Right hindlimb (tissue), 1 donor: Measurements from ENCODE around the gene FPR1.

Experiments
- DNase-seq: peaks from one replicate; pipeline ENCODE4 v3.0.0-alpha.2; 2018

The FPR1 gene

GRCh38 chr19:51751655-51752054 is at the start of gene FPR1:
TSS of gene FPR1 (minus strand) at chr19:51751878. CDS start at chr19:51746994, 4,884 bp downstream.
- no peak for DNase-seq

DNA sequence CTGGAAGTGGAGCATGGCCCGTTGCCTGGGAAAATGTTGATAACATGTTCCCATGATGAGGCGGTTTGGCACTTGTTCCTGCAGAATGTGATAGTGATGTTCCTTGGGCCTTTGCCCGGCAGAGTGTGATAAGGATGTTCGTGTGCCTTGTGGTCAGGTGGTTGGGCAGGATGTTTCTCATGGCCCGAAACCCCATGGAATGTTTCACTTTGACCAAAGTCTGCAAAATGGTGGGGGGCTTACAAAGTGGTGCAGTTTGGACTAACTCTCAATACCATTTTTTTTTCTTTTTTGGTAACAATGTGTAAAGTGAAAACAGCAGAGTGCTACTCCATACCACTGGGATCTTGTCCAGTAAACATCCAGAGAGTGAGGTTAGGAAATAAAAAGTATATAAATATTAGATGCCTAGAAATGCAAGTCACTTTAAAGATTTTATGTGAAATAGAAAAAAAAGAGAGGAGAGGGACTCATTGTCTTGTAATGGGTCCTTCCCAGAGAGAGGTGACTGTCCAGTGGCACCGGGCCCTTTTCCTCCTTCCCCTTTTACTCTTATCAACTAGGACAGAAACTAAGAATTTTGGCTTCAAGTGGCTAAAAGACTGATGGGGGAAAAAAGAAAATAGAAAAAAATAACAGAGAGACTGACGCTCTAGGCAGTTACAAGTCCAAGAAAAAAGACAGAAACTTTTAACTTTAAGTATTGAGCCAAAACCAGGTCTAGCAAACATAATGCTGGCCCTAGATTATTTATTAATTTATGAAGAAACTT is 49.0 kb upstream of the FPR1 start:
- no peak for DNase-seq

DNA sequence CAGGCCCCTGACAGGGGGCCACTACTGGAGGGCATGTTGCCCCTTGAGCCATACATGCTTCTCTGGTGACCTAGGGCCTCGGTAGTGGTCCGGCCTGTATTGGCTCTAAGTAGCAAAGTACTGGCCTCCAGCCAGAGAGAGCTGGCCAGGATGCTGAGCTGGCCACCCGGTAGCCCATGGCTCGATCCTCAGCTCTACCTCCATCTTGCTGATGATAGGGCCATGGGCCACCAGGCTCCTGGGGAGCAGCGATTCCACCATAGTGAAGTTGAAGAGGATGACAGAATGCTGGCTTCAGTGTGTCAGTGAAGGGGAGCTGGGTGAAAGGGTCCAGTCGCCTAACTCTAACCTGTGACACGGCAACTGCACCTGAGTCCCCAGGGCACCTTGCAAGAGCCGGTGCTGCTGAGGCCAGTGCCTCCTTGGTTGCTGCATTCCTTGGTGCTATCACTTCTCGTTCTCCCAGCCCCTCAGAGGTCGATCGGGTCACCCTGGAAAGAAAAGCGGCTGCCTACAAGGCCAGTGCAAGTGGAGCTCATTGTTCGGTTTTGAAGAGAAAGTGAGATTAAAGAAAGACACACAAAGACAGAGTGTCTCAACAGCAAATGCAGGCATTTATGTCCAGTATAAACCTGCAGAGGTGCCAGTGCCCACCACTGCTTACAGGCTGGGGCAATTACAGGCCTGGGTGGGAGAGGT is 48.2 kb upstream of the FPR1 start:
- DNase-seq, result no peak

GRCh38 chr19:51799034-51799773 is 47.5 kb upstream of the FPR1 start:
- DNase-seq, result peak; percentile 73

GRCh38 chr19:51798062-51798461 is 46.4 kb upstream of the FPR1 start:
- no peak for DNase-seq

GRCh38 chr19:51797480-51797879 is 45.8 kb upstream of the FPR1 start:
- DNase-seq, result no peak

DNA sequence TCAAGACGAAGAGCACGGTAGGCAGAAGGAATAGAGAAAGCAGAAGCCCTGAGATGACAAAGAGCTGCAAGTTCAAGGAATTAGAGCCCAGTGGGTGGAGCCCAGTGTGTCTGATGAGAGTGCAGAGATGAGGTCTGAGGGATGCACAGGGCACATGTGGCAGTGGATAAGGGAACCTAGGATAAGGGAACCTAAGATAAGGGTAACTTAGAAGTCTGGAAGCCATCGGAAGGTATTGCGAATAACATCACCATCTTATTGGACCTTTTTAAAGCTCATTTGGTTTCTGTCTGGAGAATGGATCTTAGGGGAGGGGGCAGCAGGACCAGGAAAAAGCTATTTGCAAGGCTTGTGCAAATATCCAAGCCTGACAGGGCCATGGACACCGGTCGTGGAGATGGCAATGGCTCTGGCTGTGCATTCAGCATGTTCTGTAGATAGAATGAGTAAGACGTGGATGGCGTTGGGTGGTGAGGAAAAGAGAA is 44.6 kb upstream of the FPR1 start:
- DNase-seq, result no peak

DNA sequence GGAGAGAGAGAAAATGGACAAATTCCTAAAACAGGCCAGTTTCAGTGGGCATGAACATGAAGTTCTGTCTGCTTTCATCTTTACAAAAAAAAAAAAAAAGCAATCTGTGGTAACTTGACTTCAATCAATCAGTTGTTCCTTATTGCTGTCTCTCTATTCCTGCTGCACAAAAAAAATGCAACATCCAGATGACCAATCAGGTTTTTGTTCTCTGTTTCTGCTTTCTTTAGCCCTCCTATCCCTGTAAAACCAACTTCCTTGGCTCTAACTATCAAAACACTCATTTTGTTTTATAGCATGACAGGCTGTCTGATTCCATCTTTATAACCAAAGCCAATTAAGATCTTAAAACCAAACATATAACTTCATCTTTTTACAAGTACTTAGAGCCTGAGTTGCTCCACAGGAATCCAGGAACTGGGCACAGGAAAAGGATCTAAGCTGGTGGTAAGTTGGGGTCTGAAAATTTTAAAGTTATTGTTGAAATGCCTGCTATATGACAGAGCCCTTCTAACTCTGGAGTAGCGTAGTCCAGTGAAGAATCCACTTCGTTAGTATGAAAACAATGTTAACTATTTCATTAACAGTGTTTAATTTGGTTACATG is 43.3 kb upstream of the FPR1 start, which contains the start of gene FPR3:
Gene FPR3, plus strand, starts transcription at position 273 of the 606 bp plus-strand sequence. CDS start 28,592 bp downstream, outside the sequence.
- no peak for DNase-seq

DNA sequence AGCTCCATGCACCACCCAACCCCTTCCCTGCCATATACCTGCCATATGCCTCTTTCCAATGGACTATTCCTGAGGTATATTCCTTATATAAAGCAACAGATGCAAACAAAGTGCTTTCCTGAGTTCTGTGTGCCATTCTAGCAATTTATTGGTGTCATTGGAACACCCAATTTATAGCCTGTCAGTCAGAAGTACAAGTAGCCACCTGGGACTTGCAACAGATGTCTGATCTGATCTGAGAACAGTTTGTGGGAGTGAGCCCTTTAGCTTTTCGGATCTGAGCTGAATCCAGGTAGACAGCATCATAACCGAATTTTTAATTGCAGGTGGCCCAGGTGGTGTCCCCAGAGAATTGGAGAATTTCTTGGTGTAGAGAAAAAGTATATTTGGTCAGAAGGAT is 42.3 kb upstream of the FPR1 start:
- DNase-seq, result no peak

GRCh38 chr19:51792932-51793331 is 41.3 kb upstream of the FPR1 start:
- no peak for DNase-seq

DNA sequence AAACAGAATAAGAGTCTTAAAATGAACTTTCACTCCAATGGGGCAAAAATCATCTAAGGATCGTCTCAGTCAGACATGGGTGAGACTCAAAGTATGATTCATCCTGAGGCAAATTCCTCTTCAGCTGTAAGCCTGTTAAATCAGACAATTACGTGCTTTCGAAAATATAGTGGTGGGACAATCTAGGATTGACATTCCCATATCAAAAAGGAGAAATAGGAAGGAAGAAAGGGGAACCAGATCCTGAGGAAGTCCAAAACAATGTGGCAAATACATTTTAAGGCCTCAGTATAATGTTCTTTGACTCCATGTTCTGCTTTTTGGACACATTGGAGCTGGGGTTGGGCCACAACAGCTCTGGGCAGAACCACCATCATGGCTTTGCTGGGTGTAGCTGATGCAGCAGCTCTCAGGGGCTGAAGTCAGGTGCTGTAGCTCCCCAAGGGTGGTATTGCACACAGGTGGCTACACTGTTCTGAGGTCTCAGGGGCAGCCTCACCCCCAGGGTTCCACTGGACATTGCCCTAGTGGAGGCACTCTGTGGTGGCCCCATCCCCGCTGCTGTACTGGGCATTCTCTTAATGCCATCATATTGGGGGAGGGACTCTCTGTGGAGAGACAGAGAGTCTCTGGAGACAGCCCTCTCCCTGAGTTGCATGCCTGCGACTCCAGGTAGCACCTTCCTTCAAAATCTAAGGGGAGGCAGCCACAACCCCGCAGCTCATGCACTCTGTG is 37.5 kb upstream of the FPR1 start:
- DNase-seq, result no peak

GRCh38 chr19:51788029-51788428 is 36.4 kb upstream of the FPR1 start:
- DNase-seq, result no peak

DNA sequence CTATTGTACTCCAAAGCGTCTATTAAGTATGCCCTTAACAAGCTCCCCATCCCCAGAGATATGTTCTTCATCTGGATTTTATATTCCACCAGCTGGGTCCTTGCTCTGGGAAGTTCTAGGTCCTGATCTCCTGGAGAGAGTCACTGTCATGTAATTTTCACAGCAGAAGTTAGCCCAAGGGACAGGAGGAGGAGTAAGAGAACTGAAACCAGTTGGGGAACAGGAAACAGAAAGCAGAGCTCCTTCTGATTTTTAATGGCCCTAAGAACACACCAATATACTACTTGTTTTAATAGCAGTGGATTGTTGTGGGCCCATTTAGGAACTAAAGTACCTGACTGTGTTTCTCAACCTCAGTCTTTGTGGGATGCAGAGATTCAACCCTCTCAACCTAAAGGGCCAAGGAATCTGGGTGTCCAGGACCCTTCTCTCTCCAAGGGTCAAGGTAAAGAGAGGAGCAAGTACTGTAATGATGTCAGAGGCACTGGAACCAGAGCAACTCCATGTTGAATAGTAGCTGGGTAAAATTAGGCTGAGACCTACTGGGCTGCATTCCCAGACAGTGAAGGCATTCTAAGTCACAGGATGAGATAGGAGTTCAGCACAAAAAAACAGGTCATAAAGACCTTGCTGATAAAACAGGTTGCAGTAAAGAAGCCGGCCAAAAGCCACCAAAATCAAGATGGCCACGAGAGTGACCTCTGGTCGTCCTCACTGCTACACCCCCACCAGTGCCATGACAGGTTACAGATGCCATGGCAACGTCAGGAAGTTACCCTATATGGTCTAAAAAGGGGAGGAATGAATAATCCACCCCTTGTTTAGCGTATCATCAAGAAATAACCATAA is 35.2 kb upstream of the FPR1 start:
- no peak for DNase-seq

GRCh38 chr19:51784922-51785690 is 33.4 kb upstream of the FPR1 start:
- DNase-seq, result peak; percentile 27

DNA sequence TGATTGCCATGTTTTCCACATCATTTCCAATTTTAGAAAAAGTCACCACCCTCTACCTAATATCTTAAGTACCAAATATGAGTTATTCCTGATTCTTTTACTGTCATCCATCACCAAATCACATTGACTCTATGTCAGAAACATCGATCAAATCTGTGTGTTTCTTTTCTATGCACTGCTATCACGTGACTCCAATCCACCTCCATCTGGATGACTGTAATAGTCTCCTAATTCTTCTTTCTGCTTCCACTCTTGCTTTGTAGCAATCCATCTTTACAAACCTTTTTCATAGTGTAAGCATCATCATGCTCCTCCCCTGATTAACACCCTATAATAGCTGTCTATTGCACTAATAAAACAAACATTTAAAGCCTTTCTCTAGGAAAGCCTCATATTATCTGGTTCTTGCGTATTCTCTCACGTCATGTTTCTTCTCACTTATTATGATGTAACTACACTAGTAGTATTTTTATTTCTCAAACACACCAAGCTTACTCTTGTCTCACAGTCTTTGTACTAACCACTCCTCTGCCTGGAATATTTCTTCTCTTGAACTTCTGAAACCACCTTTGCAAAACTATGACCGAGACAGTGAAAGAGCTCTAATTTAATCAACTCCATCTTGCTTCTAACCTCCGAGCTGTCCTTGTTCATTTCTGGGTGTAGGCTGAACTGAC is 32.6 kb upstream of the FPR1 start:
- no peak for DNase-seq

GRCh38 chr19:51783372-51783771 is 31.7 kb upstream of the FPR1 start:
- no peak for DNase-seq

DNA sequence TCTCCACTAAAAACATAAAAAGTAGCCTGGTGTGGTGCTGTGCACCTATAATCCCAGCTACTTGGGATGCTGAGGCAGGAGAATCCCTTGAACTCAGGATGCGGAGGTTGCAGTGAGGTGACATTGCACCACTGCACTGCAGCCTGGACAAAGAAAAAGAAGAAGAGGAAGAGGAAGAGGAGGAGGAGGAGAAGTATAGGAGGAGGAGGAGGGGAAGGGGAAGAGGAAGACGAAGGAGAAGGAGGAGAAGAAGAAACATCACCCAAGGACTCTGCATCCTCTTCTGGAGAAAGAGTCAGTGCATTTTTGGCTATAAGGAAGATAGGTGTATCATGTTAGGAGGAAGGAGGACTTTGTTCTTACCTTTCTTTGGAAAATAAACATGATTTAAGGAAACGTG is 30.3 kb upstream of the FPR1 start:
- DNase-seq, result no peak

GRCh38 chr19:51780270-51780669 is 28.6 kb upstream of the FPR1 start:
- DNase-seq, result no peak

DNA sequence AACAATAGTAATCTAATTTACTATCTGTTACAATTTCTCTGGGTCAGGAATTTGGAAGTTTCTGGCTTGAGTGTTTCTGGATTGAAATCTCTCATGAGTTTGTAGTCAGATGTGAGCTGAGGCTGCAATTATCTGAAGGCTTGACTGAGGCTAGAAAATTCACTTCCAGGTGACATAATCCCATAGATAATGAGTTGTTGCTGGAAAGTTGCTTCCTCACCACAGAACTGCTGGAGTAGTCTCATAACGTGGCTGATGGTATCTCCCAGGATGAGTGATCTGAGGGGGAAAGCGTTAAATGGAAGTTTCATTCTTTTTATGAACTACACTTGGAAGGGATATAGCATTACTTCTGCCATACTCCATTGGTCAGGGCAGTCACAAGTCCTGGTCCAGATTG is 28.0 kb upstream of the FPR1 start:
- no peak for DNase-seq

GRCh38 chr19:51779181-51779580 is 27.5 kb upstream of the FPR1 start:
- no peak for DNase-seq
